ENCODE measurements around the gene SLX4.

The SLX4 gene

DNA sequence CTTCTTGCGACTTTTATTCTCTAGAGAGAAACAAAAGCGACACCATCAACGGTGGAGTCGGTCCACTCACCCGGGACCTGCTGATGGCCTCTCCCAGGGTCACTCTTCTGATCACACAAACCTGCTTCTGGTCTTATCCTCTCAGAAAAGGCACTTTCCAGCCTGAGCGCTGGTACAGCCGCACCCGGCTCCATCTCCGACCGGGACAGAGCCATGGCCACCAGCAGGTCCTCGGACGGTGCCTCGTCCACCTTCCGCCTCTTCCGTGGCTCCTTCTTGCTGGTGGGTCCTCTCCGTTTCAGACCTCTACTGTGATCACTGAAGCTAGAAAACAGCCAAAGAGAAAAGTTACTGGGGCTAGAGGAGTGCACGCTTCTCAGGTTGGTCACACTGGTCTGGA is 13.7 kb downstream of the SLX4 start:
- DNase-seq, result no peak

DNA sequence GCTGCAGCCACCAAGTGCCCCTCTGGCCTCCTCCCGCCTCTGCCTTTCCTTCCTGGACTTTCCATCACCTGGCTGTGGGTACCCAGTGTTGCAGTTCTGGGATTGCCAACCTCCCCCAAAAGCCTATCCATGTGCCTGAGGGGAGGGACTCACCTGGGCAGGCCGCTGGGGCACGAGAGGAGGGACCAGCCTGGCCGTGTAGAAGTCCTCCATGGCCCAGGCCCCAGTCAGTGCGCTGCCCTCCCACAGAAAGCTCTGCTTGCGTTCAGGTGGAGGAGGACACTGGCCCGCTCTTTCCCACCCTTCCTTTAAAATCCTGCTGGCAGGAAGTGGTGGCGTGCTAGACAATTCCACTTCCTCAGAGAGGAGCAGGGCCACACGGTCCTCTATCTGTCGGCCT is 14.2 kb downstream of the SLX4 start:
- DNase-seq, result no peak

GRCh38 chr16:3596101-3596861 is 15.1 kb downstream of the SLX4 start:
- no peak for DNase-seq

DNA sequence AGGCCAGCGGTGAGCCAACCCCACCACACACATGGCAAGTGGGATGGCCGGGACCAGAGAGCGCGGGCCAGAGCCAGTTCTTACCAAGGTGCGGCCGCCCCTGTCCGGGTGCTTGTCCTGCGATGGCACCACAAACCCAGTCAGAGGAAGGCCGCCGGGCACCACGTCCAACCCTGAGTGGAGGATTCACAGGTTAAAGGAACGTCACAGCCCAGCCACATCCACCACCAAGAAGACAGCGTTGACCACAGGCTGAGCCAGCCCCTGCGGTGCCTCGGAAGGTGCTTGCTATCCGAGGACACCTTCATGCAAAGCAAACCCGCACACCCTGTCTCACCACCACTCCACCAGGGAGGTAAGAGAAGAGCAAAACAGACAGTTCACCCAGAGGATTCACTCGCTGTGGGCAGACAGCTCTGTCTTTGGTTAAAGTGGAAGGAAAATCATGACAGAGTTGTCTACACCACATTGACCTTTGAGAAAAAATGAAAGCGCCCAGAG is 15.8 kb downstream of the SLX4 start:
- DNase-seq, result no peak

DNA sequence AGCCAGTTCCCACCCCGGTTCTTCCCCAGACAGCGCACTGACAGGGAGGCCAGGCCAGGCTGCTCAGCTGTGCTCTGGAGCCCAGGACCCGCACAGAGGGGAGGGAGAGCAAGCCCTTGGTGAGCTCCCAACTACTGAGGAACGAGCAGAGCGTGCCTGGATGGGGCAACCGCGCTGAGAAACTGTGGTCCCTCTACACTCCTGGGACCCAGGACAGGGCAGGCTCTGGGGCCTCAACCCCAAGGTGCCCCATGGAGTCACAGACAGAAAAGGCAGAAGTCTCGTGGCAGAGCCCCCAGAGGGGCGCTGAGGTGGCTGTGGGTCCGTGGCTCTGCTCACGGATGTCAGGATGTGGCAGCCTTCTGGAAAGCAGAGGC is 16.3 kb downstream of the SLX4 start:
- DNase-seq, result no peak

- no peak for DNase-seq
Measured at GRCh38 chr16:3594316-3595109, 16.9 kb downstream of the SLX4 start.

- no peak for DNase-seq
Measured at GRCh38 chr16:3592559-3592958, 18.8 kb downstream of the SLX4 start.

DNA sequence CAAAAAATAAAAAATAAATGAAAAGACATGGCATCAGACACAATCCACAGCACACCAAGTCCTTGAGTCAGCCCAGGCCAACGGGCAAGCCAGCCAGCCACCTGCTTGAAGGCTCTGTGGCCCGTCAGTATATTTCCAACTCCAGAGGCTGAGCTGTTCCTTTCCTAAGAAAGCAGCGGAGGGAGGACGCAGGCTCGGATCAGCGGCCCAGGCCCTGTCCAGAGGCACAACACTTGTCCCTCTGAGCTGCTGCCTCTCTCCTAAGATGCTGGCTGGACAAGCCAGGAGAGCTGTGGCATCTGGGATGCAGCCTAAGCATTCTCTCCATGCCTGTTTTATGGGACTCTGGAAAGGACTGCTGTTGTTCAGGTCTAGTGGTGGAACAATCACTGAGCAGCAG is 19.4 kb downstream of the SLX4 start:
- DNase-seq, result no peak

GRCh38 chr16:3591436-3591803 is 20.0 kb downstream of the SLX4 start:
- no peak for DNase-seq

DNA sequence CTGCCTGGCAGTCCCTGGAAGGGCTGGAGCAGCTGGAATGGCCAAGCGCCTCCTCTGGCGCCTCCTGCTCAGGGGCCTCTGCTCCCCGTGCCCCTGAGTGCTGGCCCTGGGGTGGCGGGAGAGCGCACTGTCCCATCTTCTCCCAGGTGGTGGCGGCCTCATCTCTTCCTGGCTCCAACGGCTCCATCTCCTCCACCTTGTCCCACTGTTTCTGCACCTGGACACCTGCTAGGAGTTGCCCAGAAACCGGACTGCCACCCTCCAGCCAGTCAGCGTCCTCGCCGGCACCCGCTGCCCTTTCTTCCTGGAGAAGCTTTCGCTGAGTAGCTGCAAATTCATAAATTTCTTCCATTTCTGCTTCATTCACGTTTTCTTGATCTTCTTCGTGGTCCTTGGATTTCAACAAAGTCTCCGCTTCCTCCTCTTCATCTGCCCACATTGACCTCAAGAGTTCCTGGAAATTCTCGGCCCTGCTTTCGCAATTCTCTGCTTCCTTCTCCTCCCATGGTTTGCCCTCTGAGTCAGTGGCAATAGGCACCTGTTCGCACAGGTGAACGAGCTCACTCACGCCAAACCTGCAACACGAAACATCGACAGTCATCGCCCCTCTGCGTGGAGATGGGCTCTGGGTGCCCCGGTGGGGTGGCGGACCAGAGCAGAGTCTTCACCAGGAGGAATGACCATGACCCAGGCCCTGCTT is 20.5 kb downstream of the SLX4 start:
- DNase-seq, result no peak

- DNase-seq, result no peak
Measured at GRCh38 chr16:3589991-3590701, 21.3 kb downstream of the SLX4 start.

DNA sequence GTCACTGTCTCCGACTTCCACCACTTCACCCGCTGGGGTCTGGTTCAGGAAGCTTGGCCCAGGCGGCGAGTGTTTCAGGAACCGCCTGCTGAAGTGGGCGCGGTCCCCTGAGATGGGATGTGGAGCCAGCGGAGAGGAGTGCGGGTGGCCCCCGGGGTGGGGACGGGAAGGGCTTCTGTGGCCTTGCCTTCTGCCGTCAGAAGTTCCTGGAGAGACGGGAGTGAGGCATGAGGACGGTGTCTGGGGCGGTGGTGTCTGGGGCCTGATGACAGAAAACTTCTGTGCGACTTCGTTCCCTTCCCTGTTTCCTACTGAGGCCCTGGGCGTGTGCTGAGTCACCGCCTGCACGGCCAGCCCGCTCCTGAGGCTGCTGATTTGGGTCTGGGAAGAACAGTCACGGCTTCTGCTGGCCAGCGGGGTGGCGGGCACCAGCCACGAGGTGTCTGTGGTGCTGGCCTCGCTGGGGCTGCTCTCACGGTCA is 21.9 kb downstream of the SLX4 start:
- DNase-seq, result no peak

- DNase-seq, result no peak
Measured at GRCh38 chr16:3589001-3589400, 22.4 kb downstream of the SLX4 start.

GRCh38 chr16:3587547-3588110 is 23.8 kb downstream of the SLX4 start:
- no peak for DNase-seq

DNA sequence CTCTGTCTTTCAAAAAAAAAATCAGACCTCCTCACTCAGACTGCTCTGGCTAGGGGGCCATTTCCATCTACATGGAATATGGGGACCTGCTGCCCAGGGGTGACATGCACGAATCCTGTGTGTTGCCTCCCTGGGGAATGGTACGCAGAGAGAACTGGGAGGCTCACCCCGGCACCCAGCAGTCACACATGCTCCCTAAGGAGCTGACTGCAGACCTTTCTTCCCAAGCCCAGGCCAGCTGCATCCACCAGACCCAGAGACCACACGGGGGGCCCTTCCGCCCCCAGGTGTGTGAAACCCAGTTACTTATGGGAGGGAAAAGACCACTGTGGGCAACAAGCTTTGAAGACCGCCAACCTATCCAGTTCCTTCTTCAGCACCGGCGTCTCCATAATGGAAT is 27.0 kb downstream of the SLX4 start:
- DNase-seq, result no peak

GRCh38 chr16:3583303-3584038 is 27.9 kb downstream of the SLX4 start:
- no peak for DNase-seq

GRCh38 chr16:3582276-3583165 is 28.9 kb downstream of the SLX4 start:
- no peak for DNase-seq

- no peak for DNase-seq
Measured at GRCh38 chr16:3581392-3581791, 30.0 kb downstream of the SLX4 start.

DNA sequence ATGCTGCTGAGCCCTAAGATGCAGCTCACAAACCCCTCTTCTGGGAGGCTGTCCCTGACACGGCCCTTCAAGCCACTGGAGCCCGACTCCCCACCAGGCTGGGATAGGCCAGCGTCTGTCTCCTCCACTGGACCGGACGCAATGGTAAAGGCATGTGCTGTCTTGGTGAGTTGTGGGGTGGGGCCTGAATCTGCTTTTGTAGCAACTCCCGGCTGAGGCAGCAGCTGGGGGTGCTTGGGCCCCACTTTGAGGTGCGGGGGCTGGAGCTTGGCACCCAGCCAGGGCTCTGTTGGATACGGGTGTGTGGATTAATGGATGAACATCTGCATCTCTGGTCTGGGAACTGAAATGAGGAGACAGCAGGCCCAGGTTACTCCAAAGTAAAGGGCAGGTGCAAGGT is 30.7 kb downstream of the SLX4 start:
- no peak for DNase-seq

DNA sequence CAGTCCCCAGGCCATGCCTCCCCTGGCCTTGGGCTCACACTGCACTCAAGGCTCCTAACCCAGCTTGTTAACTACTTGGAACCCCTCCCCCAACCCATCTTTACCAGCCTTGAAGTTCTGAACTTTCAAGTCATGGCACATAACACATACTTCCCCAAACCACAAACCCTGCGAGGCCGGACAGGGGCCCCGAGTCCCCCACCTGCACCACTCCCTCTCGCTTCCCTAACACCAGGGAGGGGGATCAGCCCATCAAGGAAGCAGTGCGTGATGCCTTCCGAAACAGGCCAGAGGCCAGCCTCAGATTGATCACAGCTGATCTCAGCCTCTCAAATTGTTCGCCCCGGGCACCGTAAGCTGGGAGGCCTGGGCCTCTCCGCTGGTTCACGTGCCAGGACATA is 31.2 kb downstream of the SLX4 start:
- no peak for DNase-seq

DNA sequence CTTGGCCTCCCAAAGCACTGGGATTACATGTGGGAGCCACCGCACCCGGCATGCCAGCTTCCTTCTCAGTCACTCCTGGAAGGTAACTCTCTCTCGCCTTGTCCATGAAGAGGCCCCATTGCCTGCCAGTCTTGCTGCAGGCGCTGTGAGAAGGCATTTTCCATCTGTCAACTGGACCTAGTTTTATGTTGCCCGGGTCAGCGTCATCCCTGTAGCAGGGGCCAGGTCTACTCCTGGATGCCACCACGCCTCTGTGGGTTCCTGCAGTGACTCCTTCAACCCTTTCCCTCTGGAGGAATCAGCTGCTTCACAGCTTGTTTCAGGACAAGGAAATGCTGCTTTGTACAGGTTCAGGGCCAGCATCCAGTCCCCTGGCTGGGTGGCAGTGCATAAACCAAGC is 31.6 kb downstream of the SLX4 start:
- DNase-seq, result no peak

All from amniotic stem cell (primary cell).